A549 (cell line): Measurements from ENCODE around the gene MAD1L1.

Experiments used
- EHMT2 ChIP-seq: fragments of 200-600 bp; sonication (generic); IDR thresholded peaks from 2 replicates; pipeline ENCODE4 v1.6.1; 2016; ENCODE audit warnings: antibody characterized with exemption, low read depth, mild to moderate bottlenecking, moderate library complexity
- HDAC2 ChIP-seq: fragments of 200-600 bp; sonication (generic); IDR thresholded peaks from 2 replicates; pipeline ENCODE4 v1.6.1; 2016
- TF ChIP-seq, protein P1 (sequence below): IDR thresholded peaks from 2 replicates; pipeline ENCODE4 v1.6.1; 2012

DNA sequence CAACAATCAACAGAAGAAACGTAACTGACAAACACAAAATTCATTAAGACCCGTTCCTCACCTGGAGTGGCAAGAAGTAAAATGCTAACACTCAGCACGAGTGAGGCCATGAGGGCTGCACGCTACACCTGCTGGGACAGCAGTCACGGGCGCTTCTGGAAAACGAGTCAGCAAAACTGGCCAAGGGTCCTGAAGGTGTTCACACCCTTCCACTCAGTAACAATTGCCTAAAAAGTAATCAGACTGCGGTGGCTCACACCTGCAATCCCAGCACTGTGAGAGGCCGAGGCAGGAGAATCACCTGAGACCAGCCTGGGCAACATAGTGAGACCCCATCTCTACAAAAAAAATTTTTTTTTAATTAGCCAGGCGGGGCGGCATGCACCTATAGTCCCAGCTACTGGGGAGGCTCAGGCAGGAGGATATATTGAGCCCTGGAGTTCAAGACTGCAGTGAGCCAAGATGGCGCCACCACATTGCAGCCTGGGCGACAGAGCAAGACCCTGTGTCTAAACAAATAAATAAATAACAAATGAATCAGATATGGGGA lies 199.1 kb downstream of the MAD1L1 start:
- TF ChIP-seq HDAC2 (no peak), EHMT2 (no peak)
- TF ChIP-seq, protein P1, sequence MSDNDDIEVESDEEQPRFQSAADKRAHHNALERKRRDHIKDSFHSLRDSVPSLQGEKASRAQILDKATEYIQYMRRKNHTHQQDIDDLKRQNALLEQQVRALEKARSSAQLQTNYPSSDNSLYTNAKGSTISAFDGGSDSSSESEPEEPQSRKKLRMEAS: no peak
